ENCODE results near the gene MYBL2. TPM values are rescaled to one million over a fixed set of nuclear protein-coding genes. Genes with fewer than 3 reads are reported as not detected.
"Not testable (repeated sequence)": the region's sequence is repeated elsewhere in the genome, so short reads cannot be mapped to it uniquely, and the experiment has no call there.

Gene MYBL2
- polyA plus RNA-seq, 1 of the 3 experiments (the other 2 are of a cell fraction): 9.7 TPM

GRCh38 chr20:43653966-43654365, 12.9 kb upstream of the MYBL2 start:
- no peak overlapping the region for H3K4me3 ChIP-seq (ENCODE audit: low read depth in 2 of 2, low read length in 1 of 2)
- no peaks in the 10 kb centered on the region for H3K27me3 ChIP-seq (ENCODE audit: insufficient read depth)
- peaks cover 0 to 6% of the 10 kb centered on the region in 2 experiments; a peak in 1 of 4 replicates for H3K4me1 ChIP-seq (ENCODE audit: control insufficient read depth in 1 of 2, insufficient read depth in 2 of 2, low read depth in 1 of 2, low read length in 1 of 2)
- H4K20me1 ChIP-seq (ENCODE audit: insufficient read depth): no peaks in the 10 kb centered on the region
- no peaks in the 10 kb centered on the region for H3K9me2 ChIP-seq
- H3F3A ChIP-seq (replicated peaks; ENCODE audit: insufficient read depth): no peaks in the 10 kb centered on the region
- no peak overlapping the region for H3K4me2 ChIP-seq
- H3K27ac ChIP-seq (ENCODE audit: low read depth in 2 of 2, low read length in 1 of 2): no peak overlapping the region
- WGBS (ENCODE audit: low lambda C conversion rate): 98% methylated on average over 3 of the region's 3 CpGs
- H2AFZ ChIP-seq (ENCODE audit: low read depth): no peak overlapping the region
- no peaks in the 10 kb centered on the region for H3K36me3 ChIP-seq (replicated peaks in 1 of 2; ENCODE audit: control insufficient read depth in 1 of 2, insufficient read depth in 2 of 2, low read length in 1 of 2)
- H3K79me2 ChIP-seq (ENCODE audit: insufficient read depth): no peaks in the 10 kb centered on the region
- TF ChIP-seq CTCF (IDR thresholded peaks at IDR 0.05) (no peak), CHD2 (IDR thresholded peaks at IDR 0.05; ENCODE audit: low read length, partially characterized antibody) (no peak), MAX (IDR thresholded peaks at IDR 0.05; ENCODE audit: low read depth) (no peak), RXRA (IDR thresholded peaks at IDR 0.05; ENCODE audit: borderline replicate concordance, low read depth) (no peak), FOXJ3 (CRISPR knock-in tag; IDR thresholded peaks at IDR 0.05) (no peak), USF2 (IDR thresholded peaks at IDR 0.05; ENCODE audit: borderline replicate concordance, low read depth, low read length) (no peak), SIN3A (IDR thresholded peaks at IDR 0.05; ENCODE audit: borderline replicate concordance, low read depth, low read length) (no peak), SMC3 (IDR thresholded peaks at IDR 0.05; ENCODE audit: low read depth, low read length) (no peak), TAF1 (IDR thresholded peaks at IDR 0.05; ENCODE audit: borderline replicate concordance, low read depth, low read length) (no peak), NRF1 (IDR thresholded peaks at IDR 0.05; ENCODE audit: low read depth, low read length) (no peak), EP300 (IDR thresholded peaks at IDR 0.05; ENCODE audit: borderline replicate concordance in 1 of 2, low read depth in 1 of 2, low read length in 1 of 2) (no peak), NFIC (IDR thresholded peaks at IDR 0.05; ENCODE audit: borderline replicate concordance) (no peak), TCF12 (IDR thresholded peaks at IDR 0.05) (no peak), USF1 (IDR thresholded peaks at IDR 0.05; ENCODE audit: borderline replicate concordance, low read depth) (no peak), IRF3 (IDR thresholded peaks at IDR 0.05; ENCODE audit: low read depth, low read length) (no peak), POLR2AphosphoS5 (IDR thresholded peaks at IDR 0.05; ENCODE audit: low read depth, low read length) (no peak)
- POLR2A ChIA-PET: no interaction called here
- no peaks in the 10 kb centered on the region for H3K9me3 ChIP-seq
- no peak for DNase-seq
- H3K9ac ChIP-seq: no peak overlapping the region
- CTCF ChIA-PET: no interaction called here

- 86% methylated on average over 6 of the region's 6 CpGs for WGBS (ENCODE audit: low lambda C conversion rate)
- H3K27ac ChIP-seq (ENCODE audit: low read depth in 2 of 2, low read length in 1 of 2); H3K4me3 ChIP-seq (ENCODE audit: low read depth in 2 of 2, low read length in 1 of 2); H3K9me2 ChIP-seq; H3K4me1 ChIP-seq (ENCODE audit: control insufficient read depth in 1 of 2, insufficient read depth in 2 of 2, low read depth in 1 of 2, low read length in 1 of 2); H3K9me3 ChIP-seq; H3K4me2 ChIP-seq; H3K9ac ChIP-seq; H3F3A ChIP-seq (replicated peaks; ENCODE audit: insufficient read depth); H4K20me1 ChIP-seq (ENCODE audit: insufficient read depth); H3K36me3 ChIP-seq (replicated peaks in 1 of 2; ENCODE audit: control insufficient read depth in 1 of 2, insufficient read depth in 2 of 2, low read length in 1 of 2); H3K79me2 ChIP-seq (ENCODE audit: insufficient read depth); DNase-seq; H2AFZ ChIP-seq (ENCODE audit: low read depth); H3K27me3 ChIP-seq (ENCODE audit: insufficient read depth); POLR2A ChIA-PET: not testable (repeated sequence)
- CTCF ChIA-PET: interaction anchor here (1.1 kb wide), 1 partner anchor 13 kb away, joined by 3 read pairs; no protein-coding TSS in a partner anchor
Measured at GRCh38 chr20:43655176-43655575, 11.7 kb upstream of the MYBL2 start.

Data from SK-N-SH (cell line).